ENCODE measurements around the gene IL22RA2.
A peak's percentile ranks its signal among the peaks of the same experiment; 100 is the strongest.

Gene IL22RA2

DNA sequence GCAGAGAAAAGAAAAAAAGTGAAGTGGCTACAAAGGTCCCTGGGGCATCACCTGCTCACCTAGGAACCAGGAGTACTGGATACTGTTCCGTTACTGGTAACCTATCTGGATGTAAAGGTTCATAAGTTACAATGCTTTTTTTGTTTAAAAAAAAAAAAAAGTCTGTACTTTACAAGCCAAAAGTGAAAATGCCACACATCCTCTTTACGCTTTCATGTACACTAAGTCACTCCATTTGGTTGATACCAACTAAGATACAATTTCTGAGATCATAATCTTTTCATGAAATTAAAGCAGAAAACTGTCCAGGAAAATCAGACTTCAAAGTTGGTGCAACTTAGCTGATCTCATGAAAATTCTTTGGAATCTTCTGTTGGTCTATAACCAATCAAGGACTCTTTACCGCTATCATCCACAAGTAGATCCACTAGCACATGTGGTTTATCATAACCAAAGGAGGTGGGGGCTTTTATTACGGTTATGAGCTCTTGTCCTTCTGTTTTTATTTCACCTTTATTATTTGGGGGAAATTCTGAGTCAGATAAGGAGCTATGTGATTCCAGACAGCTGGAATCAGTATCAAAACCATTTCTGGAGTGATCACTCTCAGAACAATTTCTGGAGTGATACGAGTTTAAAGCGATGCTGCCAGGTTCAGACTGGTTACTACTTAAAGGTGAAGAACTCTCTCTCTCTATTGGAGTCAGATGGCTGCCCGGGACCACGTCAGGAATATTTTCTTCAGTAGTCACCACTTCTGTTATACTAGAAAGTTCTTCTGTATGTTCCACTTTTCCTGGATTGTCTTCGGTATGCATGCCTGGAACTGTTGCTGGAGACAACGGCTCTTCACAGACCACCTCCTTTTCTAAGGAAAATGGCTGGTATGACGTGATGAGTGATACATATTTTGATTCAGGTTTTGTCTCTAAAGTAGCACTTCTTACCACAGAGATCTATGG is 24.5 kb upstream of the IL22RA2 start:
- DNase-seq (ENCODE audit: low spot score): no peak

GRCh38 chr6:137193256-137194070 is 20.0 kb upstream of the IL22RA2 start:
- DNase-seq (ENCODE audit: low spot score): no peak

DNA sequence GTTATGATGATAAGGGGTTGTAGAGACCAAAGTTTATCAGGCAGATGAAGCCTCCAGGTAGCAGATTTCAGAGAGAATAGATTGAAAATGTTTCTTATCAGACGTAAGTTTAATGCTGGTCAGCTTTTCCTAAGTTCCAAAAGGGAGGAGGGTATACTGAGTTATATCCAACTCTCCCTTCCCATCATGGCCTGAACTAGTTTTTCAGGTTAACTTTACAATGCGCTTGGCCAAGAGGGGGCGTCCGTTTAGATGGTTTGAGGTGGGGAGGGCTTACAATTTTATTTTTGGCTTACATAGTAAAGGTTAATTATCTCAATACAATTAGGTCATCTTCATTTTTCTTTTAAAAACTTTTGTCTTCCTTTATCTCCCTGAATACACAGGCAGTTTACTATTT is 19.4 kb upstream of the IL22RA2 start:
- no peak for DNase-seq (ENCODE audit: low spot score)

- DNase-seq (ENCODE audit: low spot score): no peak
These were observed 18.2 kb upstream of the IL22RA2 start for GRCh38 chr6:137191670-137192069.

GRCh38 chr6:137191236-137191635 is 17.8 kb upstream of the IL22RA2 start:
- no peak for DNase-seq (ENCODE audit: low spot score)

GRCh38 chr6:137190583-137191094 is 17.2 kb upstream of the IL22RA2 start:
- DNase-seq (ENCODE audit: low spot score): no peak

DNA sequence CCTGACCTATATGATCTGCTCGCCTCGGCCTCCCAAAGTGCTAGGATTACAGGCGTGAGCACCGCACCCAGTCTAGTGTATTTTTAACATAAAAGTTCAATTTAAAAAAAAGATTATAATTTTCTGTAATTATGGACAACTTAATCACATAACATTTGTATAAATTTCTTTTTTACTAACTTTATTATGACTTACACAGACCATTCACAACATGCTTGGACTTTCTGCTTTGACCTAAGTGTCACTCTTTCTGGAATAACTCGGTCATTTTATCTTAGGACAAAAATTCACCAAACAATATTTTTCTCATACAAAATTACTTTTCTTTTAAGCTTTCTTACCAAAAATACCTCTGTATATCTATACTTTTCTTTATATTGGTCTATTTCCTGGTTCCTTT is 15.4 kb upstream of the IL22RA2 start:
- DNase-seq (ENCODE audit: low spot score): no peak

DNA sequence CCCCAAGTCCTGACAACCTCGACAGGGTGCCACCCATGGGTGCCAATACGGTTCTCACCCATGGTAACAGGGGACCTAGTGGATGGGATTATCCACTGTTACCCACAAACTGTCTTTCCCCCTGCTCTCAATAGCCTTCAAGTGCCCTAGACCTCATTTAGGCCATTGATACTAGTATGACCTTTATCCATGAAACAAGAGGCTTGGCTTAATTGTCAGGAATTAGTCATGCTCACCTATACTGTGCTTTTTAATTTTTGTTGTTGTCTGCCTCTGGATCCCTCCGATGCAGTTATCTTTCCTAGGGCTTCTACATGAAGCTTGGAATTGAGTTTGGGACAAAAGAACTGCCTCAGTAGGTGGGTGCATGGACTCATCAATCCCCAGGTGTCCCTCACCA is 11.8 kb upstream of the IL22RA2 start:
- no peak for DNase-seq (ENCODE audit: low spot score)

GRCh38 chr6:137182654-137183073 is 9.2 kb upstream of the IL22RA2 start:
- DNase-seq (ENCODE audit: low spot score): no peak

DNA sequence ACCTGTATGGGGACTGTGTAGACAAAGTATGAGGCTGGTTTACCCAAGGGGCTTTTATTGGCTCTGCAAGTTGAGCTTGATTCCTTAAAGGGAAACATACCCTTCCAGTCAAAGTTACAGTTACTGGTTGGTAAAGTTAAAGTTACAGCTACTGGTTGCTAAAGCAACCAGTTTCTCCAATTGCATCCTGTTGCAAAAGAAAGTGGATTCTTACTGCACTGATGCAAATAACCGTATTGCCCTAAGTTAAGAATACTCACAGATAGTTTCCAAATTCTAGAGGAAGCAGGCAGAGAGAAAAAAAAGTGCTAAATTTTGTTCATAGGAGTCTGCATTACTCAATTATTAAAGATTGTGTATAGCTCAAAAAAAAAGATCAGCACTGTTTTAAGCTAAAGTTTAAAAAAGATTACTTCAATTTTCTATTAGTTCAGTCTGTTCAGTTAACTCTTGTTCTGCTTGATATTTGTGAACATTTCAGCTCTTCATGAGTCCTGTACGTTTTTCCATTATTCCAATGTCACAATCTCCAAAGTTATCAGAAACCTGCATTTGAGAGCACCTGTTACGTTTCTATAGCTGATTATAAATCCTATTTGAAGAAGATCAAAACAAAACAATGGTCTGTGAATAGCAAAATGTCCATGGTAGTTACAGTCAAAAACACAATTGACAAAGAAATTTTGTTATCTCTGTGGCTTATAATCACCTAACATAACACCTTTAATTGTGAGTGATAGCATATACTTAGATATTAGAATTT is 8.6 kb upstream of the IL22RA2 start:
- no peak for DNase-seq (ENCODE audit: low spot score)

DNA sequence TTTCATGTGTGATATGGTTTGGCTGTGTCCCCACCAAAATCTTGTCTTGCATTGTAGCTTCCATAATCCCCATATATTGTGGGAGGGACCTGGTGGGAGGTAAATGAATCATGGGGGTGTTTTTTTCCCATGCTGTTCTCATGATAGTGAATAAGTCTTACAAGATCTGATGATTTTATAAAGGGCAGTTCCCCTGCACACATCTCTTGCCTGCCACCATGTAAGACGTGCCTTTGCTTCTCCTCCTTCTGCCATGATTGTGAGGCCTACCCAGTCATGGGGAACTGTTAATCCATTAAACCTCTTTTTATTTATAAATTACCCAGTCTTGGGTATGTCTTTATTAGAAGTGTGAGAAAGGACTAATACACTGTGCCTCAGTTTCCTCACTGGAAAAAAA is 4.2 kb upstream of the IL22RA2 start:
- DNase-seq (ENCODE audit: low spot score): no peak

GRCh38 chr6:137176729-137177128 is 3.3 kb upstream of the IL22RA2 start:
- DNase-seq (ENCODE audit: low spot score): no peak

GRCh38 chr6:137175868-137176245 is 2.4 kb upstream of the IL22RA2 start:
- no peak for DNase-seq (ENCODE audit: low spot score)

- DNase-seq (ENCODE audit: low spot score): no peak
These were observed 1.9 kb upstream of the IL22RA2 start for GRCh38 chr6:137175157-137175867.

GRCh38 chr6:137172734-137173431 is 561 bp downstream of the IL22RA2 start:
- no peak for DNase-seq (ENCODE audit: low spot score)

GRCh38 chr6:137171824-137172733 is 1.4 kb downstream of the IL22RA2 start:
- DNase-seq (ENCODE audit: low spot score): peak; percentile 36

DNA sequence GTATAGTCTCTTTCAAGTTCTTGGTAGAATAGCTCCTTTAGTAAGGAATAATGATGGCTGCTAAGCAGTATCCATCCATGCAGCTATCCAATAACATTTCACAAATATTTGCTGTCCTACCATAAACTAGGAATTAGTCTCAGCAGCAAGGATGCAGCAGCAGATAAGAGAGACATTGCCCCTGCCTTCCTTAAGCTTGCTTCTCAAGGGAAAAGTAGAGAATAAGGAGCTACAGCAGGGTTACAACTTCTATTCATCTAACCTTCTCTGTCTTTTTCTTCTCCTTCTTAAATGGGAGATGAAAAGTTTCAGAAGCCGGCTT is 2.4 kb downstream of the IL22RA2 start:
- no peak for DNase-seq (ENCODE audit: low spot score)

- no peak for DNase-seq (ENCODE audit: low spot score)
These were observed 3.0 kb downstream of the IL22RA2 start for GRCh38 chr6:137170266-137171052.

Measured in iPS-NIHi11 (cell line).